Gastroesophageal sphincter (tissue), 4 donors: ENCODE data around the gene KAZN. TPM values are rescaled to one million over a fixed set of nuclear protein-coding genes. Genes with fewer than 3 reads are reported as not detected.

Experiments used
- ATAC-seq: fragments of 150-250 bp; one replicate; pipeline ENCODE4 v1.9.1; 2016; ENCODE audit warnings: mild to moderate bottlenecking, moderate library complexity
- H3K27ac ChIP-seq, 4 donors: fragments of 200-600 bp; sonication (generic) in 3 of 4; 1 replicate in 3 of 4; 2 replicates in 1 of 4; pipeline ENCODE4 v1.5.1; 2016 to 2019
- H3K27me3 ChIP-seq: fragments of 200-600 bp; sonication (generic); one replicate; pipeline ENCODE4 v1.5.1; 2019
- H3K36me3 ChIP-seq, 2 donors: fragments of 200-600 bp; sonication (generic); one replicate each; pipeline ENCODE4 v1.5.1; 2019; ENCODE audit warnings: control low read depth in 1 of 2
- H3K4me1 ChIP-seq, 3 donors: fragments of 200-600 bp; sonication (generic); 1 replicate in 2 of 3; 2 replicates in 1 of 3; pipeline ENCODE4 v1.5.1; 2016 to 2019; ENCODE audit warnings: control low read depth in 2 of 3
- H3K4me3 ChIP-seq, 2 donors: fragments of 200-600 bp; sonication (generic); one replicate each; pipeline ENCODE4 v1.5.1; 2019; ENCODE audit warnings: mild to moderate bottlenecking in 1 of 2, moderate library complexity in 1 of 2
- H3K9me3 ChIP-seq, 3 donors: fragments of 200-600 bp; sonication (generic); one replicate each; pipeline ENCODE4 v1.5.1; 2017 to 2019; ENCODE audit warnings: control low read depth in 2 of 3
- EP300 ChIP-seq: sonication (generic); formaldehyde crosslinking; IDR thresholded peaks from one replicate; pipeline ENCODE4 v1.6.1; 2017; ENCODE audit warnings: antibody characterized with exemption, mild to moderate bottlenecking
- POLR2A ChIP-seq, 2 donors: fragments of 450-650 bp; IDR thresholded peaks; one replicate each; pipeline ENCODE4 v1.6.1; 2017; ENCODE audit warnings: antibody characterized with exemption in 2 of 2, mild to moderate bottlenecking in 2 of 2, moderate library complexity in 1 of 2
- POLR2AphosphoS5 ChIP-seq: sonication (generic); formaldehyde crosslinking; IDR thresholded peaks from one replicate; pipeline ENCODE4 v1.6.1; 2017; ENCODE audit warnings: antibody characterized with exemption
- WGBS, 2 donors: methylation state at CpG; one replicate each; pipeline ENCODE4 v1.1.5; 2018; ENCODE audit warnings: low coverage in 1 of 2; 5-methylcytosine and 5-hydroxymethylcytosine counted together
- total RNA-seq, 4 donors: library from RNA; depleted of rRNA; stranded (reverse); fragments of >200 nt; gene quantifications; one replicate each; pipeline ENCODE4 v1.1.0, GENCODE V29; 2016
- TF ChIP-seq, protein P1 (sequence below), 4 experiments: fragments of 200-600 bp in 2 of 4; fragments of 450-650 bp in 2 of 4; sonication (generic) in 1 of 4; IDR thresholded peaks; one replicate each; pipeline ENCODE4 v1.5.1; 2017 to 2019; ENCODE audit warnings: antibody characterized with exemption in 4 of 4, mild to moderate bottlenecking in 2 of 4, moderate library complexity in 2 of 4

The KAZN gene
- total RNA-seq, 4 donors from 2014 or later, result 6.5 to 16.6 (median 11.5) TPM

DNA sequence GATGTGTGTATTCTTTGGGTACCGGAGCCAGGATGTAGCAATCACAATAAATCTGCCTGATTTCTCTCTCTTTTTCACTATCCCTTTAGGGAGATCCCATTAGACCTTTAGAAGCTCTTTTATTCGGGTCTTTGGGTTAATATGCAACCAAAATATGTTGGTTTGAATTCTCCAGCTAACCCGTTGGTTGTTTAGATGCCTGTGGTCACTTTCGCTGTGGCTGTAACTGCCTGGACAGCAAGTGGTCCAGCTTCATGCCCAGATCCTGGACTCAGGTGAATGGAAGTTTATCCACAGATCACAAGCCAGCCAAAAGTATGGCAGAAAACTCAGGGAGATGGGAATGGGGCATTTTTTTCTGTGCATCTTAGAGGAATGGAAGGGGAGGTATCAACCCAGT, 12.3 kb downstream of the KAZN start:
- Histone ChIP-seq H3K27me3 (peaks cover 22% of the 10 kb centered on the region), H3K4me3 (no peak overlapping the region), H3K4me1 (no peaks in the 10 kb centered on the region), H3K36me3 (no peaks in the 10 kb centered on the region), H3K9me3 (no peaks in the 10 kb centered on the region), H3K27ac (no peak overlapping the region)
- no peak for TF ChIP-seq POLR2A (IDR thresholded peaks at IDR 0.05)
- no peak for TF ChIP-seq EP300
- TF ChIP-seq POLR2AphosphoS5, result no peak
- TF ChIP-seq, protein P1, sequence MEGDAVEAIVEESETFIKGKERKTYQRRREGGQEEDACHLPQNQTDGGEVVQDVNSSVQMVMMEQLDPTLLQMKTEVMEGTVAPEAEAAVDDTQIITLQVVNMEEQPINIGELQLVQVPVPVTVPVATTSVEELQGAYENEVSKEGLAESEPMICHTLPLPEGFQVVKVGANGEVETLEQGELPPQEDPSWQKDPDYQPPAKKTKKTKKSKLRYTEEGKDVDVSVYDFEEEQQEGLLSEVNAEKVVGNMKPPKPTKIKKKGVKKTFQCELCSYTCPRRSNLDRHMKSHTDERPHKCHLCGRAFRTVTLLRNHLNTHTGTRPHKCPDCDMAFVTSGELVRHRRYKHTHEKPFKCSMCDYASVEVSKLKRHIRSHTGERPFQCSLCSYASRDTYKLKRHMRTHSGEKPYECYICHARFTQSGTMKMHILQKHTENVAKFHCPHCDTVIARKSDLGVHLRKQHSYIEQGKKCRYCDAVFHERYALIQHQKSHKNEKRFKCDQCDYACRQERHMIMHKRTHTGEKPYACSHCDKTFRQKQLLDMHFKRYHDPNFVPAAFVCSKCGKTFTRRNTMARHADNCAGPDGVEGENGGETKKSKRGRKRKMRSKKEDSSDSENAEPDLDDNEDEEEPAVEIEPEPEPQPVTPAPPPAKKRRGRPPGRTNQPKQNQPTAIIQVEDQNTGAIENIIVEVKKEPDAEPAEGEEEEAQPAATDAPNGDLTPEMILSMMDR (IDR thresholded peaks at IDR 0.05), result no peak
- 60 to 78% methylated on average over 1 to 4 of the region's 4 CpGs for WGBS, 2 donors
- ATAC-seq, result no peak

DNA sequence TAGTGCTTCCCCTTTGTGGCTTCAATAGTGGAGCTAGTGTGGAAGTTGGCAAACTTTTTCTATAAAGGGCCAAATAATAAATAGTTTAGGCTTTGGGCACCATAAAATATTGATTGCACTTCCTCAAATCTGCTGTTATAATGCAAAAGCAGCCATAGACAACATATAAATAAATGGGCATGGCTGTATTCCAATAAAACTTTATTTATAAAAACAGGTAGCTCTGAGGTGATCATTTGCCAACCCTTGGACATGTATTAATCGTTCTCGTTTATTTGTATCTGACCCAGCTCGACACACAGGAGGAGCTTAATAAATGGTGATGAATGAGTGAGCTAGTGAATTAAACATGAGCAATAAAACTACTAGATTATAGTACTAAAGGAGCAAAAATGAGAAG, 13.3 kb downstream of the KAZN start:
- Histone ChIP-seq H3K36me3 (no peaks in the 10 kb centered on the region), H3K4me1 (no peaks in the 10 kb centered on the region), H3K4me3 (no peak overlapping the region), H3K27ac (no peak overlapping the region), H3K9me3 (no peaks in the 10 kb centered on the region), H3K27me3 (peaks cover 12% of the 10 kb centered on the region)
- no peak for TF ChIP-seq POLR2A (IDR thresholded peaks at IDR 0.05)
- TF ChIP-seq, protein P1 (IDR thresholded peaks at IDR 0.05), result no peak
- no peak for TF ChIP-seq EP300
- no peak for TF ChIP-seq POLR2AphosphoS5
- WGBS, 2 donors, result 79% methylated on average over 3 of the region's 3 CpGs; no CpG with 5 or more reads in 1 of the 2 donors
- no peak for ATAC-seq

DNA sequence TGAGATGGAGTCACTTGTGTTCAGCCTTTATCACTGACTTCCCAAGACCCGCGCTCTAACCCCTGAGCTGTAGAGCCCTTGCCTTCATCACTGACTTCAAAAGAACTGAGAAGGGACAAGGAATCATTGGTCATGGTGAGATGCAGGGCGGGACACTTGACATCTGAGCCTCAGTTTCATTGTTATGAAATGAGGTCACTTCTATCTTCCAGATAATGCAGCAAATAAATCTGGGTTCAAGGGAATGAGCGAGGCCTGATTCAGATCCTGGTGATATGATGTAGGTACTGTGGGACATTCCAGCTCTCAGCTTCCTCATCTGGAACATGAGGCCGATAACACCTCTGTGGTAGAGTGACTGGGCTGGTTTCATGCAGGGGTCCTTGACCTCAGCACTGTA, 13.8 kb downstream of the KAZN start:
- 90 to 91% methylated on average over 4 to 5 of the region's 5 CpGs for WGBS, 2 donors

DNA sequence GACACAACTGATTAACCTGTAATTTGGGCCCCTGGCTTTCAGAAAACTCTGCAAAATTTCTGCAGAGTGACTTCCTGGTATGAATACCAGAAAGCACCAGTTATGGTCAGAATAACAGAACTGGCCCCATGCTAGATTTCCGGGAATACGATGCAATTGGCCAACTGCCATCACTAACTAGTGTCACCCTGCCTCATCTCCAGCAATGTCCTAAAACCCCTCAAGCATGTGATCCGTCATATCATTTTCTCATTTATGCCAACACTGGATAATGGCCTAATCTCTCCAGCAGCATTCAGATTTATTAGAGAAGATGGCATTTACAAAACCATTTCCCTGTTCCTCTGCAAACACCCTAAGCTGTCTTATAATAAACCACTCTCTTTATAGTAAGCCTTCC, 15.4 kb downstream of the KAZN start:
- Histone ChIP-seq H3K4me3 (no peak overlapping the region), H3K36me3 (no peaks in the 10 kb centered on the region), H3K9me3 (peaks cover 0 to 13% (median 0%) of the 10 kb centered on the region in 3 donors), H3K4me1 (no peaks in the 10 kb centered on the region), H3K27ac (no peak overlapping the region), H3K27me3 (peaks cover 10% of the 10 kb centered on the region)
- no peak for ATAC-seq
- WGBS, 2 donors, result 33 to 74% methylated on average over 3 of the region's 3 CpGs
- TF ChIP-seq POLR2AphosphoS5, result no peak
- TF ChIP-seq, protein P1 (IDR thresholded peaks at IDR 0.05), result no peak

More for the DNA sequence above, 13.8 kb downstream of the KAZN start:
- Histone ChIP-seq H3K9me3 (no peaks in the 10 kb centered on the region), H3K27ac (no peak overlapping the region), H3K4me1 (no peaks in the 10 kb centered on the region), H3K27me3 (peaks cover 8% of the 10 kb centered on the region), H3K36me3 (no peaks in the 10 kb centered on the region), H3K4me3 (no peak overlapping the region)
- ATAC-seq, result no peak
- TF ChIP-seq POLR2AphosphoS5 (no peak), POLR2A (IDR thresholded peaks at IDR 0.05) (no peak), EP300 (no peak)
- TF ChIP-seq, protein P1 (IDR thresholded peaks at IDR 0.05), result no peak

DNA sequence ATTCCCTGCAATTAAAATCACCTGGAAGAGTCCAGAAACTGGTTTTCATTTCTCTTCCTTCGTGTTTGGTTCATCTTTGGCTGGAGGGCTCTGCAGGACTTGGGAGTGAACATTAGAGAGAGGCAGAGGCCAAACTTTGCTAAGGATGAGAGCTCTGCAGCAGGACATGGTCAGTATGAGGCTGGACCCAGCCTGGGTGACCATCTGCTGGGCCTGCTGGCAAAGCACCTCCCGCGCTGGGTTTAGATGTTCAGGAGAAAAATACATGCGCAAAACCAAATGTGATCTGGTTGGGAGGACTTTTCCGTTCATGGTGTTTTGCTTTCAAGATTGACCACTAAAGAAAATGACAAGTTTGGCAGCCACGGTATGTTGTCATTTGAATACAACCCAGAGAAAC, 15.9 kb downstream of the KAZN start:
- Histone ChIP-seq H3K36me3 (no peaks in the 10 kb centered on the region), H3K27me3 (peaks cover 14% of the 10 kb centered on the region), H3K27ac (no peak overlapping the region), H3K9me3 (peaks cover 0 to 17% (median 0%) of the 10 kb centered on the region in 3 donors), H3K4me3 (no peak overlapping the region), H3K4me1 (no peaks in the 10 kb centered on the region)
- WGBS, 2 donors, result 59 to 95% methylated on average over 2 to 3 of the region's 6 CpGs
- no peak for ATAC-seq
- no peak for TF ChIP-seq EP300
- TF ChIP-seq, protein P1 (IDR thresholded peaks at IDR 0.05), result no peak
- no peak for TF ChIP-seq POLR2A (IDR thresholded peaks at IDR 0.05)
- no peak for TF ChIP-seq POLR2AphosphoS5
